Measurements from ENCODE around the gene ANO1.

The ANO1 gene

GRCh38 chr11:70112017-70112434 lies 33.9 kb downstream of the ANO1 start:
- Histone ChIP-seq H3K36me3 (ENCODE audit: insufficient read depth) (no peaks in the 10 kb centered on the region), H2AFZ (ENCODE audit: low read depth) (no peak overlapping the region), H3K4me1 (ENCODE audit: low read depth, poor library complexity, severe bottlenecking) (no peaks in the 10 kb centered on the region), H4K20me1 (ENCODE audit: insufficient read depth) (no peaks in the 10 kb centered on the region), H3K79me2 (ENCODE audit: insufficient read depth, low read depth) (no peaks in the 10 kb centered on the region), H3K9ac (no peak overlapping the region), H3K27me3 (ENCODE audit: insufficient read depth, low read depth) (peaks cover 12% of the 10 kb centered on the region; the same call in 1 of the 2 replicates), H3K4me2 (no peak overlapping the region), H3K4me3 (IDR thresholded peaks at IDR 0.05; ENCODE audit: insufficient read depth, low read depth, low read length) (no peak overlapping the region), H3K27ac (no peak overlapping the region)
- TF ChIP-seq CTCF (conservative IDR thresholded peaks at IDR 0.05; ENCODE audit: low read depth, low read length) = no peak

- H3K36me3 ChIP-seq (ENCODE audit: insufficient read depth) = no peaks in the 10 kb centered on the region
- H3K79me2 ChIP-seq (ENCODE audit: insufficient read depth, low read depth) = no peaks in the 10 kb centered on the region
- peaks cover 9% of the 10 kb centered on the region; the same call in 1 of the 2 replicates for H3K27me3 ChIP-seq (ENCODE audit: insufficient read depth, low read depth)
- no peak overlapping the region for H2AFZ ChIP-seq (ENCODE audit: low read depth)
- no peaks in the 10 kb centered on the region for H4K20me1 ChIP-seq (ENCODE audit: insufficient read depth)
- no peak overlapping the region for H3K4me3 ChIP-seq (IDR thresholded peaks at IDR 0.05; ENCODE audit: insufficient read depth, low read depth, low read length)
- H3K4me1 ChIP-seq (ENCODE audit: low read depth, poor library complexity, severe bottlenecking) = no peaks in the 10 kb centered on the region
- no peak overlapping the region for H3K9ac ChIP-seq
- H3K4me2 ChIP-seq = no peak overlapping the region
- no peak overlapping the region for H3K27ac ChIP-seq
- no peak for TF ChIP-seq CTCF (conservative IDR thresholded peaks at IDR 0.05; ENCODE audit: low read depth, low read length)
These were observed 35.7 kb downstream of the ANO1 start for GRCh38 chr11:70113801-70114200.

- Histone ChIP-seq H3K4me3 (IDR thresholded peaks at IDR 0.05; ENCODE audit: insufficient read depth, low read depth, low read length) (no peak overlapping the region), H3K27me3 (ENCODE audit: insufficient read depth, low read depth) (peaks cover 9% of the 10 kb centered on the region; the same call in 1 of the 2 replicates), H3K27ac (no peak overlapping the region), H3K36me3 (ENCODE audit: insufficient read depth) (no peaks in the 10 kb centered on the region), H3K9ac (no peak overlapping the region), H4K20me1 (ENCODE audit: insufficient read depth) (no peaks in the 10 kb centered on the region), H3K79me2 (ENCODE audit: insufficient read depth, low read depth) (no peaks in the 10 kb centered on the region), H3K4me1 (ENCODE audit: low read depth, poor library complexity, severe bottlenecking) (no peaks in the 10 kb centered on the region), H2AFZ (ENCODE audit: low read depth) (no peak overlapping the region), H3K4me2 (no peak overlapping the region)
- TF ChIP-seq CTCF (conservative IDR thresholded peaks at IDR 0.05; ENCODE audit: low read depth, low read length) = no peak
These were observed 37.7 kb downstream of the ANO1 start for GRCh38 chr11:70115778-70116177.

GRCh38 chr11:70116386-70117065 lies 38.4 kb downstream of the ANO1 start:
- Histone ChIP-seq H3K27me3 (ENCODE audit: insufficient read depth, low read depth) (peaks cover 3% of the 10 kb centered on the region; the same call in 1 of the 2 replicates), H3K9ac (no peak overlapping the region), H4K20me1 (ENCODE audit: insufficient read depth) (no peaks in the 10 kb centered on the region), H3K79me2 (ENCODE audit: insufficient read depth, low read depth) (no peaks in the 10 kb centered on the region), H3K4me2 (no peak overlapping the region), H3K4me3 (IDR thresholded peaks at IDR 0.05; ENCODE audit: insufficient read depth, low read depth, low read length) (no peak overlapping the region), H3K4me1 (ENCODE audit: low read depth, poor library complexity, severe bottlenecking) (no peaks in the 10 kb centered on the region), H3K36me3 (ENCODE audit: insufficient read depth) (no peaks in the 10 kb centered on the region), H3K27ac (no peak overlapping the region), H2AFZ (ENCODE audit: low read depth) (no peak overlapping the region)
- no peak for TF ChIP-seq CTCF (conservative IDR thresholded peaks at IDR 0.05; ENCODE audit: low read depth, low read length)

All from KMS-11 (cell line).